GM18868 (cell line): ENCODE measurements around the gene PDCD6IP.
A peak's percentile ranks its signal among the peaks of the same experiment; 100 is the strongest.
"Not testable (repeated sequence)": the region's sequence is repeated elsewhere in the genome, so short reads cannot be mapped to it uniquely, and the experiment has no call there.

ENCODE experiments used
- ATAC-seq: cut with Tn5 transposase; IDR thresholded peaks from one replicate; pipeline ENCODE4 v1.9.1; 2021; ENCODE audit warnings: mild to moderate bottlenecking, moderate library complexity; ENCODE audit not compliant: unreplicated experiment

The PDCD6IP gene, protein sequence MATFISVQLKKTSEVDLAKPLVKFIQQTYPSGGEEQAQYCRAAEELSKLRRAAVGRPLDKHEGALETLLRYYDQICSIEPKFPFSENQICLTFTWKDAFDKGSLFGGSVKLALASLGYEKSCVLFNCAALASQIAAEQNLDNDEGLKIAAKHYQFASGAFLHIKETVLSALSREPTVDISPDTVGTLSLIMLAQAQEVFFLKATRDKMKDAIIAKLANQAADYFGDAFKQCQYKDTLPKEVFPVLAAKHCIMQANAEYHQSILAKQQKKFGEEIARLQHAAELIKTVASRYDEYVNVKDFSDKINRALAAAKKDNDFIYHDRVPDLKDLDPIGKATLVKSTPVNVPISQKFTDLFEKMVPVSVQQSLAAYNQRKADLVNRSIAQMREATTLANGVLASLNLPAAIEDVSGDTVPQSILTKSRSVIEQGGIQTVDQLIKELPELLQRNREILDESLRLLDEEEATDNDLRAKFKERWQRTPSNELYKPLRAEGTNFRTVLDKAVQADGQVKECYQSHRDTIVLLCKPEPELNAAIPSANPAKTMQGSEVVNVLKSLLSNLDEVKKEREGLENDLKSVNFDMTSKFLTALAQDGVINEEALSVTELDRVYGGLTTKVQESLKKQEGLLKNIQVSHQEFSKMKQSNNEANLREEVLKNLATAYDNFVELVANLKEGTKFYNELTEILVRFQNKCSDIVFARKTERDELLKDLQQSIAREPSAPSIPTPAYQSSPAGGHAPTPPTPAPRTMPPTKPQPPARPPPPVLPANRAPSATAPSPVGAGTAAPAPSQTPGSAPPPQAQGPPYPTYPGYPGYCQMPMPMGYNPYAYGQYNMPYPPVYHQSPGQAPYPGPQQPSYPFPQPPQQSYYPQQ

GRCh38 chr3:33798418-33799201 lies at the start of gene PDCD6IP:
TSS of gene PDCD6IP (plus strand) at chr3:33798630. CDS start at chr3:33798729, 99 bp downstream.
- ATAC-seq: peak; percentile 87

- ATAC-seq: no peak
These were observed 48.8 kb upstream of the PDCD6IP start for GRCh38 chr3:33749546-33750210.

GRCh38 chr3:33750211-33750548 lies 48.2 kb upstream of the PDCD6IP start:
- no peak for ATAC-seq

GRCh38 chr3:33751336-33751735 lies 47.1 kb upstream of the PDCD6IP start:
- no peak for ATAC-seq

DNA sequence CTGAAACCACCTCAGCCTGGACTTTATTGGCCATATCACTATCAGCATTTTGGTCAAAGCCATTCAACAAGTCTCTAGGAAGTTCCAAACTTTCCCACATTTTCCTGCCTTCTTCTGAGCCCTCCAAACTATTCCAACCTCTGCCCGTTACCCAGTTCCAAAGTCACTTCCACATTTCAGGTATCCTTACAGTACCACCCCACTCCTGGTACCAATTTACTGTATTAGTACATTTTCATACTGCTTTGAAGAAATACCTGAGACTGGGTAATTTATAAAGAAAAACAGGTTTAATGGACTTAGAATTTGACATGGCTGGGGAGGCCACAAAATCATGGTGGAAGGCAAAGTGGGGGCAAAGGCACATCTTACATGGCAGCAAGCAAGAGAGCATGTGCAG lies 44.0 kb upstream of the PDCD6IP start:
- ATAC-seq: not testable (repeated sequence)

- ATAC-seq: no peak
These were observed 40.1 kb upstream of the PDCD6IP start for GRCh38 chr3:33758281-33758680.

DNA sequence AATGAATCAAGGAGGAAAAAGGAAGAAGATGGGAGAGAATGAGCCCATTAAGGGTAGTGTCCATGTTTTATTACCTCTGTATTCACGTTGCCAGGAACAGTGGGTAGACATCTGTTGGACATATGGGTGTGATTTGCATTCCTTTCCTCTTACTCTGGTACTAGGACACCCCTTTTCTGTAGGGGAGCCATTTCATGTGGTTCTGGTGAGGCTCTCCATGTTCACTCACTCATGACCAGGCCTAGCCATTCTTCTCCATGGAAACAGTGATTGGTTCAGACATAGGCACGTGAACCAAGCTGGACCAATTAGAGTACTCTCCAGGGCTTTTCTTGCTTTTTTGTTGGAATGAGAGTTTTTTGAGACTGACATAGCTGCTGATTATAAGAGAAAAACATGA lies 39.6 kb upstream of the PDCD6IP start:
- ATAC-seq: no peak

DNA sequence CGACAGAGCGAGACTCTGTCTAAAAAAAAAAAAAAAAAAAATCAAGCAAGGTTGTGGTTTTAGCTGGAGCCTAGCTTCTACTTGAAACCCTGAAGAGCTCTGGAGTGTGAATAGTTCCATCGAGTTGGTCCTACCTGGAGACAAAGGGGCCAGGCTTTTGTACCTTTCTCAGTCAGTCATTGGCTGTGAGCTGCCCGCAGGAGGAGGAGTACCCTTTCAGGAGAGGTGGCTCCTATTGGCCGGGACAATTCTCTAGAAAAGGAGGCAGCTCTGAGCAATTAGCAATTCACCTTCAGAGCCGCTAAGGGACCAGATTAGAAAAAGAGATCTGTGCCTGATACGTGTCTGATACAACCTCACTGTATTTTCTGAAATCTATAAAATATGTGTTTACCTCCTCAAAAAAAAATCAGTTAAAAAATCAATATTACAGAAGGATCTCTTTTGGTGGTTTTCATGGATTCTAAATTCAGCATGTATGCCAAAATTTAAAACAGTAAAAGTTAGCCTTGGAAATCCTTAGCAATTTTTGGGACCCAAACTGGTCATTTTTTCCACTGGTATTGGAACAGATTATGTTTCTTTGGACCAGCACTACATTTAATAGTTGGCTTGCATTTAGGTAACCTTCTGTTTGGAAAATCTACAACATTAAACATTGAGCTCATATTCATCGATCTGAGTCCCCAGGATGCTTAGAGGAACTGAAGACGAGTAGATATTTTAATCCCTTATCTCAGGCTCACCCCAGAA lies 29.7 kb upstream of the PDCD6IP start:
- no peak for ATAC-seq

- no peak for ATAC-seq
These were observed 24.8 kb upstream of the PDCD6IP start for GRCh38 chr3:33773637-33774036.

DNA sequence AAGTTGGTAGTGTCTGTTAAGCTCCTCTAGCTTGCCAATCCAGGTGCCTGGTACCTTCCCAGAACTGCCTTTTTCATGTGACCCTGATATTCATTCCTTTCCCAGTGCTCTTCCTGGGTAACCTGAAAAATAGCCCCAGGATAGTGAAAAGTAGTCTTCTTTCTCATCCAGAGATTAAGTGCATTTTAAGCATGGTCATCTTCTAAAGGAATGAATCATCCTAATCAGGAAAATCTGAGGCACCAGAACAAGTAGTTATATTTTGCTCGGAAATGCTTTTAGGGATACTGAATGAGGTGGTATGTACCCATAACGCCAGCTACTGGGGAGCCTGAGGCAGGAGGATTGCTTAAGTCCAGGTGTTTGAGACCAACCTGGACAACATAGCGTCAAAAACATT lies 23.1 kb upstream of the PDCD6IP start:
- no peak for ATAC-seq

DNA sequence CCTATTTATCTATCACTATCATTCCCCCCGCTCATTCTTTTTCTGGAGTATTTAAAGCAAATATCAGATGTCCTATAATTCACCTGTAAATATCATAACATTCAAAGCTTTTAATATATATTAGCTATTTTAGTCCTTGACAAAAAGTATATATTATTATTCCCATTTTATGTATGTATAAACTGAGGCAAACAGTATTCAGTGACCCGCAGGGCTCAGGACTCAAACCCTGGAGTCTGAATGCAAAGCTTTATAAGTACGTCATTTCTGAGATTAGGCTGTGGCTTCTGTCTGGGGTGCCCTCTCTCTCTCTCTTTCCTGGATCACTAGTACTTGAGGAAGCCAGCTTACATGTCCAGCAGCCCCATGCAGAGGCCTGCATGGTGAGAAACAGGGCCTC lies 20.4 kb upstream of the PDCD6IP start:
- no peak for ATAC-seq

- ATAC-seq: no peak
These were observed 18.7 kb upstream of the PDCD6IP start for GRCh38 chr3:33779751-33780150.

DNA sequence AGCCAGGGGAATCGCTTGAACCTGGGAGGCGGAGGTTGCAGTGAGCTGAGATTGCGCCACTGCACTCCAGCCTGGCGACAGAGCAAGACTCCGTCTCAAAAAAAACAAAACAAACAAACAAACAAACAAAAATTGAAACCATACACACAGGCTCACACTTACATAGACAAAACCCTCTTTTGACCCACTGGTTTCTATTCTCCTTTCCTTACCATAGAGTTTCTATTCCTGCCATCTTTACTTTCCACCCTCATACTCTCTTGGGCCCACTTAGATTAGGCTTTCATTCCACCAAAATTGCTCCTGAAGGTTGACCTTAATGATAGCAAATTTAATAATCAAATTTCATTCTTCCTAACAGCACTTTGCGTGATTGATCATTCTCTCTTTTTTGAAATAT lies 17.0 kb upstream of the PDCD6IP start:
- ATAC-seq: not testable (repeated sequence)

GRCh38 chr3:33786565-33787327 lies 11.7 kb upstream of the PDCD6IP start:
- no peak for ATAC-seq

GRCh38 chr3:33787328-33788009 lies 11.0 kb upstream of the PDCD6IP start:
- peak; percentile 85 for ATAC-seq

- no peak for ATAC-seq
These were observed 9.1 kb upstream of the PDCD6IP start for GRCh38 chr3:33789183-33789954.

DNA sequence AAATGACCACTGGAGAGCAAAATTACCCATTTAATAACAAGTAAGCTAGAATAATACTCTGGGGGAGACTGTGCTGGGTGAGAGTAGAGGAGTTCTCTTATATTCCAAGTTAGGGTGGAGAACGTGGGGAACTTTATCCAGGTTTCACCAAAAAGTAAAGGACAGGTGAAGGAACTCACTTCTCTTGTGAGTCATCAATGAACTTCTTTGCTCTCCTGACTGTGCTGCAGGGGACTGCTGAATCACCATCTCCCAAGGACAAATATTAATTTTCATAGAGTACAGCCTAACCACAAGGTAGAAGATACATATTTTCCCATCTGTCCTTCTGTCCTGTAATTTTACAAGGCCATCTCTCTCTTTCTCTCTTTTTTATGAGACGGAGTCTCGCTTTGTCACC lies 8.3 kb upstream of the PDCD6IP start:
- ATAC-seq: no peak
